ENCODE data around the gene SRP68.
"Not testable (repeated sequence)": the region's sequence is repeated elsewhere in the genome, so short reads cannot be mapped to it uniquely, and the experiment has no call there.

DNA sequence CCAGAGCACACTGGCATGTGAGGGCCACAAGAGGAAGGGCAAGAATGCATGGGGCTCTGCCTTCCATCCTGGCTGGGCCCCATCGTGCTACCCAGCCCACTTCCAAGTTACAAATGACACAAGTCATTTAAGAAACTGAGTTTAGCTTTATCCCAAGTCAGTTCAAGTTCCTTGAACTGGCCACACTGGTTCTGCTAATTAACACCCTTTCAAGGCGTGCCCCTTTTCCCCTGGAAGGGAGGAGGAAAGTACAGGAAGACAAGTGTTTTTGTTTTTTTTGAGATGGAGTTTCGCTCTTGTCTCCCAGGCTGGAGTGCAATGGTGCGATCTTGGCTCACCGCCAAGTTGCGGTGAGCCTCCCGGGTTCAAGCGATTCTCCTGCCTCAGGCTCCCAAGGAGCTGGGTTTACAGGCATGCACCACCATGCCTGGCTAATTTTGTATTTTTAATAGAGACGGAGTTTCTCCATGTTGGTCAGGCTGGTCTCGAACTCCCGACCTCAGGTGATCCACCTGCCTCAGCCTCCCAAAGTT is 27.8 kb downstream of the SRP68 start:
- TF ChIP-seq IRF2 (CRISPR knock-in tag; IDR thresholded peaks at IDR 0.05); ZNF699 (CRISPR knock-in tag; IDR thresholded peaks at IDR 0.05; ENCODE audit: insufficient replicate concordance); YY1 (IDR thresholded peaks at IDR 0.05; ENCODE audit: borderline replicate concordance in 1 of 3, control insufficient read depth in 1 of 3, extremely low read depth in 1 of 3, insufficient read depth in 3 of 3, insufficient read length in 1 of 3, insufficient replicate concordance in 2 of 3, low read depth in 1 of 3, low read length in 2 of 3); SETDB1 (IDR thresholded peaks at IDR 0.05; ENCODE audit: low read length); TGIF2 (CRISPR knock-in tag; IDR thresholded peaks at IDR 0.05): not testable (repeated sequence)
